NCI-H446 (cell line): ENCODE data around the gene PRELID3B.

Experiments
- DNase-seq, 2 experiments: peaks; one replicate each; lab custom pipeline; 2025; lab: John Stamatoyannopoulos, UW

PRELID3B gene

GRCh38 chr20:59042151-59042795 is at the start of gene PRELID3B:
Gene PRELID3B, minus strand, starts transcription at chr20:59042786. Its CDS starts 56 bp downstream, at chr20:59042730.
- no peak for DNase-seq

GRCh38 chr20:59087829-59088433 is 45.3 kb upstream of the PRELID3B start:
- peak; percentile 50 to 76 for DNase-seq

- no peak for DNase-seq
Measured at GRCh38 chr20:59086923-59087322, 44.3 kb upstream of the PRELID3B start.

- peak; percentile 10 to 51 for DNase-seq
Measured at GRCh38 chr20:59084041-59084850, 41.7 kb upstream of the PRELID3B start.

GRCh38 chr20:59082981-59083380 is 40.4 kb upstream of the PRELID3B start:
- no peak for DNase-seq

- DNase-seq: no peak
Measured at GRCh38 chr20:59082077-59082740, 39.6 kb upstream of the PRELID3B start.

- DNase-seq: no peak
Measured at GRCh38 chr20:59081036-59081435, 38.5 kb upstream of the PRELID3B start.

GRCh38 chr20:59078231-59078630 is 35.6 kb upstream of the PRELID3B start:
- no peak for DNase-seq

GRCh38 chr20:59077705-59078104 is 35.1 kb upstream of the PRELID3B start:
- no peak for DNase-seq

- no peak for DNase-seq
Measured at GRCh38 chr20:59075934-59076508, 33.4 kb upstream of the PRELID3B start.

GRCh38 chr20:59074456-59074855 is 31.9 kb upstream of the PRELID3B start:
- DNase-seq: no peak

GRCh38 chr20:59073582-59073981 is 31.0 kb upstream of the PRELID3B start:
- no peak for DNase-seq

GRCh38 chr20:59071216-59071615 is 28.6 kb upstream of the PRELID3B start:
- no peak for DNase-seq

GRCh38 chr20:59069026-59069425 is 26.4 kb upstream of the PRELID3B start:
- DNase-seq: no peak

- no peak for DNase-seq
Measured at GRCh38 chr20:59068534-59068933, 25.9 kb upstream of the PRELID3B start.

- no peak for DNase-seq
Measured at GRCh38 chr20:59064214-59064722, 21.7 kb upstream of the PRELID3B start.

- DNase-seq: no peak
Measured at GRCh38 chr20:59063358-59064213, 21.0 kb upstream of the PRELID3B start.

GRCh38 chr20:59062081-59062480 is 19.5 kb upstream of the PRELID3B start:
- no peak for DNase-seq

GRCh38 chr20:59055302-59055701 is 12.7 kb upstream of the PRELID3B start:
- DNase-seq: no peak

- no peak for DNase-seq
Measured at GRCh38 chr20:59051666-59052185, 9.1 kb upstream of the PRELID3B start.

GRCh38 chr20:59050437-59050836 is 7.9 kb upstream of the PRELID3B start:
- DNase-seq: no peak
